ENCODE results near the gene HNMT.

DNA sequence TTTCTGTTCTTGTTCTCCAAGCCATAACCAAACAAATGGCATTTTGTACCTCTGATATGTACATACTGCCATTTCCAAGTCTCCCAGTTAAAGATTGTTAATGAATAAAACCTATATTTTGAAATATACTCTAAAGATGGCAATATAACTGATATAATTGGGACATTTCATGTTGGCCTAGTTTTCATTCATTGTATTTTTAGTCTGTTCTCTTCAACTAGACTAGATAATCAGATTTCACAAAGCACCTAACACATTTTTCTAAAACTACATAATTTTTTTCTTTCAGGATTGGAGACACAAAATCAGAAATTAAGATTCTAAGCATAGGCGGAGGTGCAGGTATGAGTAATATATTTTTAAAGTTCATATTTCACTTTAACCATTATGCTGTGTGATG lies 5.6 kb downstream of the HNMT start:
- no peak for TF ChIP-seq POLR2AphosphoS5 (IDR thresholded peaks at IDR 0.05)
- TF ChIP-seq, protein P1, sequence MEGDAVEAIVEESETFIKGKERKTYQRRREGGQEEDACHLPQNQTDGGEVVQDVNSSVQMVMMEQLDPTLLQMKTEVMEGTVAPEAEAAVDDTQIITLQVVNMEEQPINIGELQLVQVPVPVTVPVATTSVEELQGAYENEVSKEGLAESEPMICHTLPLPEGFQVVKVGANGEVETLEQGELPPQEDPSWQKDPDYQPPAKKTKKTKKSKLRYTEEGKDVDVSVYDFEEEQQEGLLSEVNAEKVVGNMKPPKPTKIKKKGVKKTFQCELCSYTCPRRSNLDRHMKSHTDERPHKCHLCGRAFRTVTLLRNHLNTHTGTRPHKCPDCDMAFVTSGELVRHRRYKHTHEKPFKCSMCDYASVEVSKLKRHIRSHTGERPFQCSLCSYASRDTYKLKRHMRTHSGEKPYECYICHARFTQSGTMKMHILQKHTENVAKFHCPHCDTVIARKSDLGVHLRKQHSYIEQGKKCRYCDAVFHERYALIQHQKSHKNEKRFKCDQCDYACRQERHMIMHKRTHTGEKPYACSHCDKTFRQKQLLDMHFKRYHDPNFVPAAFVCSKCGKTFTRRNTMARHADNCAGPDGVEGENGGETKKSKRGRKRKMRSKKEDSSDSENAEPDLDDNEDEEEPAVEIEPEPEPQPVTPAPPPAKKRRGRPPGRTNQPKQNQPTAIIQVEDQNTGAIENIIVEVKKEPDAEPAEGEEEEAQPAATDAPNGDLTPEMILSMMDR (IDR thresholded peaks at IDR 0.05; ENCODE audit: poor library complexity, severe bottlenecking) = no peak
- TF ChIP-seq, protein P2, sequence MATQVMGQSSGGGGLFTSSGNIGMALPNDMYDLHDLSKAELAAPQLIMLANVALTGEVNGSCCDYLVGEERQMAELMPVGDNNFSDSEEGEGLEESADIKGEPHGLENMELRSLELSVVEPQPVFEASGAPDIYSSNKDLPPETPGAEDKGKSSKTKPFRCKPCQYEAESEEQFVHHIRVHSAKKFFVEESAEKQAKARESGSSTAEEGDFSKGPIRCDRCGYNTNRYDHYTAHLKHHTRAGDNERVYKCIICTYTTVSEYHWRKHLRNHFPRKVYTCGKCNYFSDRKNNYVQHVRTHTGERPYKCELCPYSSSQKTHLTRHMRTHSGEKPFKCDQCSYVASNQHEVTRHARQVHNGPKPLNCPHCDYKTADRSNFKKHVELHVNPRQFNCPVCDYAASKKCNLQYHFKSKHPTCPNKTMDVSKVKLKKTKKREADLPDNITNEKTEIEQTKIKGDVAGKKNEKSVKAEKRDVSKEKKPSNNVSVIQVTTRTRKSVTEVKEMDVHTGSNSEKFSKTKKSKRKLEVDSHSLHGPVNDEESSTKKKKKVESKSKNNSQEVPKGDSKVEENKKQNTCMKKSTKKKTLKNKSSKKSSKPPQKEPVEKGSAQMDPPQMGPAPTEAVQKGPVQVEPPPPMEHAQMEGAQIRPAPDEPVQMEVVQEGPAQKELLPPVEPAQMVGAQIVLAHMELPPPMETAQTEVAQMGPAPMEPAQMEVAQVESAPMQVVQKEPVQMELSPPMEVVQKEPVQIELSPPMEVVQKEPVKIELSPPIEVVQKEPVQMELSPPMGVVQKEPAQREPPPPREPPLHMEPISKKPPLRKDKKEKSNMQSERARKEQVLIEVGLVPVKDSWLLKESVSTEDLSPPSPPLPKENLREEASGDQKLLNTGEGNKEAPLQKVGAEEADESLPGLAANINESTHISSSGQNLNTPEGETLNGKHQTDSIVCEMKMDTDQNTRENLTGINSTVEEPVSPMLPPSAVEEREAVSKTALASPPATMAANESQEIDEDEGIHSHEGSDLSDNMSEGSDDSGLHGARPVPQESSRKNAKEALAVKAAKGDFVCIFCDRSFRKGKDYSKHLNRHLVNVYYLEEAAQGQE (IDR thresholded peaks at IDR 0.05; ENCODE audit: borderline replicate concordance) = no peak
- TF ChIP-seq EZH2 (IDR thresholded peaks at IDR 0.05; ENCODE audit: borderline replicate concordance, insufficient read depth, low read length, poor library complexity, severe bottlenecking) = no peak
- no peak for TF ChIP-seq EP300 (conservative IDR thresholded peaks at IDR 0.05; ENCODE audit: poor library complexity, severe bottlenecking)
- TF ChIP-seq TAF1 (IDR thresholded peaks at IDR 0.05; ENCODE audit: low read depth) = no peak
- no peak for TF ChIP-seq RAD21 (conservative IDR thresholded peaks at IDR 0.05)
- TF ChIP-seq SMC3 (conservative IDR thresholded peaks at IDR 0.05; ENCODE audit: poor library complexity) = no peak
- TF ChIP-seq MXI1 (conservative IDR thresholded peaks at IDR 0.05; ENCODE audit: poor library complexity, severe bottlenecking) = no peak
